ENCODE measurements around the gene CYP4F11. TPM values are rescaled to one million over a fixed set of nuclear protein-coding genes. Genes with fewer than 3 reads are reported as not detected.
"Not testable (repeated sequence)": the region's sequence is repeated elsewhere in the genome, so short reads cannot be mapped to it uniquely, and the experiment has no call there.

CYP4F11 gene
- total and polyA plus RNA-seq, 2 experiments from 2014 or later, result not detected

GRCh38 chr19:15874821-15875474, 59.4 kb downstream of the CYP4F11 start (continued):
- TF ChIP-seq, protein P1, sequence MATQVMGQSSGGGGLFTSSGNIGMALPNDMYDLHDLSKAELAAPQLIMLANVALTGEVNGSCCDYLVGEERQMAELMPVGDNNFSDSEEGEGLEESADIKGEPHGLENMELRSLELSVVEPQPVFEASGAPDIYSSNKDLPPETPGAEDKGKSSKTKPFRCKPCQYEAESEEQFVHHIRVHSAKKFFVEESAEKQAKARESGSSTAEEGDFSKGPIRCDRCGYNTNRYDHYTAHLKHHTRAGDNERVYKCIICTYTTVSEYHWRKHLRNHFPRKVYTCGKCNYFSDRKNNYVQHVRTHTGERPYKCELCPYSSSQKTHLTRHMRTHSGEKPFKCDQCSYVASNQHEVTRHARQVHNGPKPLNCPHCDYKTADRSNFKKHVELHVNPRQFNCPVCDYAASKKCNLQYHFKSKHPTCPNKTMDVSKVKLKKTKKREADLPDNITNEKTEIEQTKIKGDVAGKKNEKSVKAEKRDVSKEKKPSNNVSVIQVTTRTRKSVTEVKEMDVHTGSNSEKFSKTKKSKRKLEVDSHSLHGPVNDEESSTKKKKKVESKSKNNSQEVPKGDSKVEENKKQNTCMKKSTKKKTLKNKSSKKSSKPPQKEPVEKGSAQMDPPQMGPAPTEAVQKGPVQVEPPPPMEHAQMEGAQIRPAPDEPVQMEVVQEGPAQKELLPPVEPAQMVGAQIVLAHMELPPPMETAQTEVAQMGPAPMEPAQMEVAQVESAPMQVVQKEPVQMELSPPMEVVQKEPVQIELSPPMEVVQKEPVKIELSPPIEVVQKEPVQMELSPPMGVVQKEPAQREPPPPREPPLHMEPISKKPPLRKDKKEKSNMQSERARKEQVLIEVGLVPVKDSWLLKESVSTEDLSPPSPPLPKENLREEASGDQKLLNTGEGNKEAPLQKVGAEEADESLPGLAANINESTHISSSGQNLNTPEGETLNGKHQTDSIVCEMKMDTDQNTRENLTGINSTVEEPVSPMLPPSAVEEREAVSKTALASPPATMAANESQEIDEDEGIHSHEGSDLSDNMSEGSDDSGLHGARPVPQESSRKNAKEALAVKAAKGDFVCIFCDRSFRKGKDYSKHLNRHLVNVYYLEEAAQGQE (IDR thresholded peaks at IDR 0.05; ENCODE audit: unreplicated experiment), result no peak

DNA sequence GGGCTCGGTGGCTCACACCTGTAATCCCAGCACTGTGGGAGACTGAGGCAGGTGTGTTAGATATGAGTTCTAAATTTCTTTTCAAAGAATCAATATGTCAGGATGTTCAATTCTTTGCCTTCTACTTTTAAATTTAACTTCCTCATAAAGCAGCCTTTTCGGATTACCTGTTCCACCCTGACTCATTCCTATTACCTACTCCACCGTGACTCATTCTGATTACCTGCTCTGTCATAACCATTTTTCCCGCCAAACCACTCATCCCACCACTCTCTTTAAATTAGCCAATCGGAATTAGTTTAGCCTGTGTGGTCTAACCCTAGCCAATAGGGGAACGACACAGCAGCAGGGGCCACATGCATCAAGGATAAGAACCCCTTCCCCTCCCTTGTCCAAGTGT, 60.6 kb downstream of the CYP4F11 start:
- peaks cover 26% of the 10 kb centered on the region for H3K36me3 Mint-ChIP-seq (ENCODE audit: low read depth)
- H3K27me3 Mint-ChIP-seq (ENCODE audit: insufficient read depth, low read depth, poor library complexity); H3K36me3 ChIP-seq (ENCODE audit: insufficient read depth); H3K79me2 ChIP-seq (replicated peaks; ENCODE audit: insufficient read depth); H2AFZ ChIP-seq; ATAC-seq; H4K20me1 ChIP-seq (replicated peaks; ENCODE audit: insufficient read depth); H3K4me1 ChIP-seq (ENCODE audit: insufficient read depth); H3K9me2 ChIP-seq (ENCODE audit: insufficient read depth); H3K27me3 ChIP-seq (ENCODE audit: insufficient read depth); H3K4me3 Mint-ChIP-seq; H3K4me1 Mint-ChIP-seq; H3F3A ChIP-seq (replicated peaks; ENCODE audit: low read depth); H3K27ac Mint-ChIP-seq; DNase-seq (ENCODE audit: low spot score); H3K4me3 ChIP-seq; H3K4me2 ChIP-seq; H3K27ac ChIP-seq (ENCODE audit: low read depth): not testable (repeated sequence)
- H3K9me3 Mint-ChIP-seq, result peaks cover 95% of the 10 kb centered on the region

DNA sequence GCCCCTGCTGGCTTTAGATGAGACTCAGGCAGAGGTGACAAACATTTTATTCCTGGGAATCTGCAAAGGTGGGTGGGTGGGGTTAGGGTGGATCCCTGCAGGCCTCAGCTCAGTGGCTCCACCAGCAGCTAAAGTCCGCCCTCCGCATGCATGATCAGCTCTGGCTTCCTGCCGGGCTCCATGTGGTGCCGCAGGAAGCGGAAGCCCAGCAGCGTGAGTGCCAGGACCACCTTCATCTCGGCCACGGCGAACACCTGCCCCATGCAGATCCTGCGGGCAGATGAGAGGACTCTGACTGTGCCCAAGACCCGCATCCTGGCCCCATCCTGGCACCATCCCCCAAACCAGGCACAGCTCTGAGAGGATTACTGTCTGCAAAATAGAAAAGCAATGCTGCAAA, 62.8 kb downstream of the CYP4F11 start:
- no peak overlapping the region for H3K4me3 ChIP-seq
- ATAC-seq, result no peak
- no peaks in the 10 kb centered on the region; the same call in 1 of the 2 replicates for H3K36me3 ChIP-seq (ENCODE audit: insufficient read depth)
- H3K27me3 ChIP-seq (ENCODE audit: insufficient read depth), result no peaks in the 10 kb centered on the region
- Mint-ChIP-seq H3K9me3 (peaks cover 93% of the 10 kb centered on the region), H3K27me3 (ENCODE audit: insufficient read depth, low read depth, poor library complexity) (peaks cover 2% of the 10 kb centered on the region), H3K4me1 (no peaks in the 10 kb centered on the region), H3K27ac (no peak overlapping the region), H3K4me3 (no peak overlapping the region), H3K36me3 (ENCODE audit: low read depth) (peaks cover 34% of the 10 kb centered on the region)
- H4K20me1 ChIP-seq (replicated peaks; ENCODE audit: insufficient read depth), result no peaks in the 10 kb centered on the region
- H3F3A ChIP-seq (replicated peaks; ENCODE audit: low read depth), result no peaks in the 10 kb centered on the region
- H3K4me1 ChIP-seq (ENCODE audit: insufficient read depth), result no peaks in the 10 kb centered on the region
- H2AFZ ChIP-seq, result no peak overlapping the region
- H3K79me2 ChIP-seq (replicated peaks; ENCODE audit: insufficient read depth), result no peaks in the 10 kb centered on the region
- H3K4me2 ChIP-seq, result no peak overlapping the region
- DNase-seq (ENCODE audit: low spot score), result no peak
- no peaks in the 10 kb centered on the region for H3K9me2 ChIP-seq (ENCODE audit: insufficient read depth)
- no peak overlapping the region for H3K27ac ChIP-seq (ENCODE audit: low read depth)
- TF ChIP-seq CTCF (conservative IDR thresholded peaks at IDR 0.05; ENCODE audit: low read depth in 2 of 2), result no peak
- no peak for TF ChIP-seq CREB1 (CRISPR knock-in tag; IDR thresholded peaks at IDR 0.05; ENCODE audit: low read depth)
- no peak for TF ChIP-seq EZH2phosphoT487 (IDR thresholded peaks at IDR 0.05; ENCODE audit: unreplicated experiment)
- TF ChIP-seq POLR2AphosphoS5 (IDR thresholded peaks at IDR 0.05; ENCODE audit: low read depth), result no peak
- TF ChIP-seq STAT1 (IDR thresholded peaks at IDR 0.05; ENCODE audit: unreplicated experiment), result no peak
- TF ChIP-seq, protein P2, sequence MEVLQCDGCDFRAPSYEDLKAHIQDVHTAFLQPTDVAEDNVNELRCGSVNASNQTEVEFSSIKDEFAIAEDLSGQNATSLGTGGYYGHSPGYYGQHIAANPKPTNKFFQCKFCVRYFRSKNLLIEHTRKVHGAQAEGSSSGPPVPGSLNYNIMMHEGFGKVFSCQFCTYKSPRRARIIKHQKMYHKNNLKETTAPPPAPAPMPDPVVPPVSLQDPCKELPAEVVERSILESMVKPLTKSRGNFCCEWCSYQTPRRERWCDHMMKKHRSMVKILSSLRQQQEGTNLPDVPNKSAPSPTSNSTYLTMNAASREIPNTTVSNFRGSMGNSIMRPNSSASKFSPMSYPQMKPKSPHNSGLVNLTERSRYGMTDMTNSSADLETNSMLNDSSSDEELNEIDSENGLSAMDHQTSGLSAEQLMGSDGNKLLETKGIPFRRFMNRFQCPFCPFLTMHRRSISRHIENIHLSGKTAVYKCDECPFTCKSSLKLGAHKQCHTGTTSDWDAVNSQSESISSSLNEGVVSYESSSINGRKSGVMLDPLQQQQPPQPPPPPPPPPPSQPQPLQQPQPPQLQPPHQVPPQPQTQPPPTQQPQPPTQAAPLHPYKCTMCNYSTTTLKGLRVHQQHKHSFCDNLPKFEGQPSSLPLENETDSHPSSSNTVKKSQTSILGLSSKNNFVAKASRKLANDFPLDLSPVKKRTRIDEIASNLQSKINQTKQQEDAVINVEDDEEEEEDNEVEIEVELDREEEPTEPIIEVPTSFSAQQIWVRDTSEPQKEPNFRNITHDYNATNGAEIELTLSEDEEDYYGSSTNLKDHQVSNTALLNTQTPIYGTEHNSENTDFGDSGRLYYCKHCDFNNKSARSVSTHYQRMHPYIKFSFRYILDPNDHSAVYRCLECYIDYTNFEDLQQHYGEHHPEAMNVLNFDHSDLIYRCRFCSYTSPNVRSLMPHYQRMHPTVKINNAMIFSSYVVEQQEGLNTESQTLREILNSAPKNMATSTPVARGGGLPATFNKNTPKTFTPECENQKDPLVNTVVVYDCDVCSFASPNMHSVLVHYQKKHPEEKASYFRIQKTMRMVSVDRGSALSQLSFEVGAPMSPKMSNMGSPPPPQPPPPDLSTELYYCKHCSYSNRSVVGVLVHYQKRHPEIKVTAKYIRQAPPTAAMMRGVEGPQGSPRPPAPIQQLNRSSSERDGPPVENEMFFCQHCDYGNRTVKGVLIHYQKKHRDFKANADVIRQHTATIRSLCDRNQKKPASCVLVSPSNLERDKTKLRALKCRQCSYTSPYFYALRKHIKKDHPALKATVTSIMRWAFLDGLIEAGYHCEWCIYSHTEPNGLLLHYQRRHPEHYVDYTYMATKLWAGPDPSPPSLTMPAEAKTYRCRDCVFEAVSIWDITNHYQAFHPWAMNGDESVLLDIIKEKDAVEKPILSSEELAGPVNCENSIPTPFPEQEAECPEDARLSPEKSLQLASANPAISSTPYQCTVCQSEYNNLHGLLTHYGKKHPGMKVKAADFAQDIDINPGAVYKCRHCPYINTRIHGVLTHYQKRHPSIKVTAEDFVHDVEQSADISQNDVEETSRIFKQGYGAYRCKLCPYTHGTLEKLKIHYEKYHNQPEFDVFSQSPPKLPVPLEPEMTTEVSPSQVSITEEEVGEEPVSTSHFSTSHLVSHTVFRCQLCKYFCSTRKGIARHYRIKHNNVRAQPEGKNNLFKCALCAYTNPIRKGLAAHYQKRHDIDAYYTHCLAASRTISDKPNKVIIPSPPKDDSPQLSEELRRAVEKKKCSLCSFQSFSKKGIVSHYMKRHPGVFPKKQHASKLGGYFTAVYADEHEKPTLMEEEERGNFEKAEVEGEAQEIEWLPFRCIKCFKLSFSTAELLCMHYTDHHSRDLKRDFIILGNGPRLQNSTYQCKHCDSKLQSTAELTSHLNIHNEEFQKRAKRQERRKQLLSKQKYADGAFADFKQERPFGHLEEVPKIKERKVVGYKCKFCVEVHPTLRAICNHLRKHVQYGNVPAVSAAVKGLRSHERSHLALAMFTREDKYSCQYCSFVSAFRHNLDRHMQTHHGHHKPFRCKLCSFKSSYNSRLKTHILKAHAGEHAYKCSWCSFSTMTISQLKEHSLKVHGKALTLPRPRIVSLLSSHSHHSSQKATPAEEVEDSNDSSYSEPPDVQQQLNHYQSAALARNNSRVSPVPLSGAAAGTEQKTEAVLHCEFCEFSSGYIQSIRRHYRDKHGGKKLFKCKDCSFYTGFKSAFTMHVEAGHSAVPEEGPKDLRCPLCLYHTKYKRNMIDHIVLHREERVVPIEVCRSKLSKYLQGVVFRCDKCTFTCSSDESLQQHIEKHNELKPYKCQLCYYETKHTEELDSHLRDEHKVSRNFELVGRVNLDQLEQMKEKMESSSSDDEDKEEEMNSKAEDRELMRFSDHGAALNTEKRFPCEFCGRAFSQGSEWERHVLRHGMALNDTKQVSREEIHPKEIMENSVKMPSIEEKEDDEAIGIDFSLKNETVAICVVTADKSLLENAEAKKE (CRISPR knock-in tag; IDR thresholded peaks at IDR 0.05), result no peak
- no peak for TF ChIP-seq EZH2 (IDR thresholded peaks at IDR 0.05; ENCODE audit: low read depth, unreplicated experiment)
- no peak for TF ChIP-seq JUNB (IDR thresholded peaks at IDR 0.05; ENCODE audit: unreplicated experiment)

Measured in GM23338 (cell line).